WTC11 (cell line): ENCODE data around the gene DNM3. TPM values are rescaled to one million over a fixed set of nuclear protein-coding genes. Genes with fewer than 3 reads are reported as not detected.

Experiments
- ATAC-seq: fragments of 200-7000 bp; cut with Tn5 transposase; 2 replicates; pipeline ENCODE4 v1.10.0; 2021; ENCODE audit warnings: mild to moderate bottlenecking, moderate library complexity
- CTCF ChIA-PET: fragments of 300-600 bp; sonication (Branson Sonifier 250); formaldehyde crosslinking; loops from one replicate; lab custom pipeline; 2021; ENCODE audit warnings: antibody characterized with exemption; lab: Charles Lee
- POLR2A ChIA-PET: fragments of 350-600 bp; sonication (Branson Sonifier 250); formaldehyde crosslinking; loops from one replicate; lab custom pipeline; 2021; ENCODE audit warnings: antibody characterized with exemption; lab: Charles Lee
- DNase-seq: peaks from one replicate; pipeline ENCODE4 v3.0.0; 2021; ENCODE audit warnings: low spot score
- H3K27ac Mint-ChIP-seq: 2 replicates; pipeline ENCODE4 v1.8.0; 2021; ENCODE audit warnings: mixed read lengths
- H3K27me3 Mint-ChIP-seq: 2 replicates; pipeline ENCODE4 v1.8.0; 2021; ENCODE audit warnings: low read depth, mild to moderate bottlenecking, moderate library complexity, mixed read lengths
- H3K36me3 Mint-ChIP-seq: 2 replicates; pipeline ENCODE4 v1.8.0; 2021; ENCODE audit warnings: mixed read lengths
- H3K4me1 Mint-ChIP-seq: 2 replicates; pipeline ENCODE4 v1.8.0; 2022; ENCODE audit warnings: mixed read lengths
- H3K4me3 Mint-ChIP-seq: 2 replicates; pipeline ENCODE4 v1.8.0; 2021; ENCODE audit warnings: mild to moderate bottlenecking, moderate library complexity, mixed read lengths
- H3K9me3 Mint-ChIP-seq: 2 replicates; pipeline ENCODE4 v1.8.0; 2021; ENCODE audit warnings: mixed read lengths
- ATF1 ChIP-seq: sonication (generic); formaldehyde crosslinking; IDR thresholded peaks from 2 replicates; pipeline ENCODE4 v1.8.1; 2023; ENCODE audit warnings: mild to moderate bottlenecking, moderate library complexity, missing genetic modification reagents
- CBFB ChIP-seq: sonication (generic); formaldehyde crosslinking; IDR thresholded peaks from 2 replicates; pipeline ENCODE4 v1.8.1; 2022; ENCODE audit warnings: mild to moderate bottlenecking, low read depth, missing genetic modification reagents
- CREB1 ChIP-seq: sonication (generic); formaldehyde crosslinking; IDR thresholded peaks from 2 replicates; pipeline ENCODE4 v1.8.0; 2023; ENCODE audit warnings: mild to moderate bottlenecking, missing genetic modification reagents
- E2F5 ChIP-seq: sonication (generic); formaldehyde crosslinking; IDR thresholded peaks from 2 replicates; pipeline ENCODE4 v1.8.1; 2022; ENCODE audit warnings: mild to moderate bottlenecking, moderate library complexity, missing genetic modification reagents
- EMX1 ChIP-seq: fragments of 250-450 bp; sonication (Bioruptor Pico); IDR thresholded peaks from 2 replicates; pipeline ENCODE4 v1.8.0; 2021; ENCODE audit warnings: mild to moderate bottlenecking
- HMGA2 ChIP-seq: fragments of 250-450 bp; sonication (Bioruptor Pico); IDR thresholded peaks from 2 replicates; pipeline ENCODE4 v1.4.0; 2021; ENCODE audit warnings: mild to moderate bottlenecking, moderate library complexity
- HMGXB4 ChIP-seq: sonication (generic); formaldehyde crosslinking; IDR thresholded peaks from 2 replicates; pipeline ENCODE4 v1.8.1; 2023; ENCODE audit warnings: mild to moderate bottlenecking, moderate library complexity, missing genetic modification reagents
- JAZF1 ChIP-seq: fragments of 250-450 bp; sonication (Bioruptor Pico); IDR thresholded peaks from 2 replicates; pipeline ENCODE4 v1.9.0; 2021; ENCODE audit warnings: moderate library complexity, mild to moderate bottlenecking, inconsistent platforms
- KAT7 ChIP-seq: sonication (generic); formaldehyde crosslinking; IDR thresholded peaks from 2 replicates; pipeline ENCODE4 v1.8.1; 2023; ENCODE audit warnings: missing genetic modification reagents, mild to moderate bottlenecking, borderline replicate concordance
- MLX ChIP-seq: sonication (generic); formaldehyde crosslinking; IDR thresholded peaks from 2 replicates; pipeline ENCODE4 v1.8.1; 2023; ENCODE audit warnings: mild to moderate bottlenecking, missing genetic modification reagents, moderate library complexity
- MXD4 ChIP-seq: fragments of 250-450 bp; sonication (Bioruptor Pico); IDR thresholded peaks from 2 replicates; pipeline ENCODE4 v1.8.0; 2021; ENCODE audit warnings: mild to moderate bottlenecking, moderate library complexity, borderline replicate concordance
- MYBL2 ChIP-seq: sonication (generic); formaldehyde crosslinking; IDR thresholded peaks from 2 replicates; pipeline ENCODE4 v1.8.1; 2023; ENCODE audit warnings: mild to moderate bottlenecking, moderate library complexity, missing genetic modification reagents
- NR2C2 ChIP-seq: sonication (generic); formaldehyde crosslinking; IDR thresholded peaks from 2 replicates; pipeline ENCODE4 v1.8.0; 2022; ENCODE audit warnings: mild to moderate bottlenecking, missing genetic modification reagents
- NR3C1 ChIP-seq: sonication (generic); formaldehyde crosslinking; conservative IDR thresholded peaks from 2 replicates; pipeline ENCODE4 v1.8.1; 2023; ENCODE audit warnings: low read depth, mild to moderate bottlenecking, missing genetic modification reagents
- SMAD3 ChIP-seq: sonication (generic); formaldehyde crosslinking; IDR thresholded peaks from 2 replicates; pipeline ENCODE4 v1.8.0; 2022; ENCODE audit warnings: missing genetic modification reagents, mild to moderate bottlenecking, borderline replicate concordance
- SMAD4 ChIP-seq: sonication (generic); formaldehyde crosslinking; IDR thresholded peaks from 2 replicates; pipeline ENCODE4 v1.8.0; 2022; ENCODE audit warnings: mild to moderate bottlenecking, missing genetic modification reagents
- SOX15 ChIP-seq: fragments of 250-450 bp; sonication (Bioruptor Pico); IDR thresholded peaks from 2 replicates; pipeline ENCODE4 v1.9.0; 2021; ENCODE audit warnings: mild to moderate bottlenecking
- SP1 ChIP-seq: sonication (generic); formaldehyde crosslinking; conservative IDR thresholded peaks from 2 replicates; pipeline ENCODE4 v1.8.1; 2022; ENCODE audit warnings: missing genetic modification reagents
- TP53 ChIP-seq: sonication (generic); formaldehyde crosslinking; IDR thresholded peaks from 2 replicates; pipeline ENCODE4 v1.8.1; 2023; ENCODE audit warnings: mild to moderate bottlenecking, missing genetic modification reagents
- ZBTB43 ChIP-seq: sonication (generic); formaldehyde crosslinking; IDR thresholded peaks from 2 replicates; pipeline ENCODE4 v1.8.1; 2023; ENCODE audit warnings: mild to moderate bottlenecking, missing genetic modification reagents
- ZNF138 ChIP-seq: sonication (generic); formaldehyde crosslinking; conservative IDR thresholded peaks from 2 replicates; pipeline ENCODE4 v1.8.1; 2022; ENCODE audit warnings: mild to moderate bottlenecking, moderate library complexity, missing genetic modification reagents
- ZNF263 ChIP-seq: sonication (generic); formaldehyde crosslinking; IDR thresholded peaks from 2 replicates; pipeline ENCODE4 v1.8.1; 2022; ENCODE audit warnings: low read depth, mild to moderate bottlenecking, moderate library complexity, missing genetic modification reagents
- total RNA-seq: library from RNA; stranded (reverse); gene quantifications from 3 replicates; pipeline ENCODE4 v1.2.3, GENCODE V29; 2021
- TF ChIP-seq, protein P1 (sequence below): sonication (generic); formaldehyde crosslinking; conservative IDR thresholded peaks from 2 replicates; pipeline ENCODE4 v1.8.1; 2022; ENCODE audit warnings: mild to moderate bottlenecking, missing genetic modification reagents
- TF ChIP-seq, protein P2 (sequence below): sonication (generic); formaldehyde crosslinking; IDR thresholded peaks from 2 replicates; pipeline ENCODE4 v1.8.0; 2022; ENCODE audit warnings: mild to moderate bottlenecking, missing genetic modification reagents
- TF ChIP-seq, protein P3 (sequence below): sonication (generic); formaldehyde crosslinking; IDR thresholded peaks from 2 replicates; pipeline ENCODE4 v1.8.0; 2023; ENCODE audit warnings: missing genetic modification reagents, mild to moderate bottlenecking, borderline replicate concordance

The DNM3 gene
- total RNA-seq, 1 experiment from 2014 or later = 1.9 TPM

DNA sequence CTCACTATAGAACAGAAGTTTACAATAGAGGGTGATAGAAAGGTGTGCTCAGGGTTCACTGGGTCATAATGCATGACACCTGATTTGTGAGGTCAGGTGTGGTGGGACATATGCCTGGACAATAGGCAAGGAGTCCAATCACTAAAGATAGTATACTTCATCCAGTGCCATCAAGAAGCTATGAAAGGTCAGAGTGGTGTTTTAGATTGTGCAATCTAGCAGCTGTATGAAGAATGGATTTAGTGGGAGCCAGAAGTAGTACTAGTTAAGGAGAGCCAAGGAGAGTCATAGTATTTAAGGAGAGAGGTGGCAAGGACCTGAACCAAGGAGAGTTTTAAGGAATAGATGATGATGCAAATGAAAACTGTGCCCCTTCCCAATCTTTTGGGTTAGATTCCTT lies 498.5 kb downstream of the DNM3 start:
- Mint-ChIP-seq H3K9me3 (no peaks in the 10 kb centered on the region), H3K36me3 (no peaks in the 10 kb centered on the region), H3K4me1 (peaks cover 19% of the 10 kb centered on the region), H3K27ac (no peak overlapping the region), H3K4me3 (no peak overlapping the region), H3K27me3 (no peaks in the 10 kb centered on the region)
- TF ChIP-seq NR3C1 (CRISPR knock-in tag) (no peak), MXD4 (CRISPR knock-in tag) (no peak), MYBL2 (CRISPR knock-in tag) (no peak), ATF1 (no peak), MLX (CRISPR knock-in tag) (no peak), SP1 (CRISPR knock-in tag) (no peak), HMGXB4 (CRISPR knock-in tag) (no peak), JAZF1 (CRISPR knock-in tag) (no peak), SOX15 (no peak), ZBTB43 (no peak), E2F5 (no peak), KAT7 (CRISPR knock-in tag) (no peak), CREB1 (CRISPR knock-in tag) (no peak), CBFB (CRISPR knock-in tag) (no peak), EMX1 (CRISPR knock-in tag) (no peak)
- TF ChIP-seq, protein P1, sequence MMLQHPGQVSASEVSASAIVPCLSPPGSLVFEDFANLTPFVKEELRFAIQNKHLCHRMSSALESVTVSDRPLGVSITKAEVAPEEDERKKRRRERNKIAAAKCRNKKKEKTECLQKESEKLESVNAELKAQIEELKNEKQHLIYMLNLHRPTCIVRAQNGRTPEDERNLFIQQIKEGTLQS (CRISPR knock-in tag) = no peak
- ChIA-PET CTCF (no interaction called here), POLR2A (no interaction called here)
- ATAC-seq (no peak), DNase-seq (no peak)

- peaks cover 3% of the 10 kb centered on the region; the same call in 1 of the 2 replicates for H3K9me3 Mint-ChIP-seq
- no peak overlapping the region for H3K27ac Mint-ChIP-seq
- ATAC-seq (no peak), DNase-seq (no peak)
- ChIA-PET POLR2A (no interaction called here), CTCF (no interaction called here)
- H3K4me3 Mint-ChIP-seq = no peak overlapping the region
- no peaks in the 10 kb centered on the region; the same call in 1 of the 2 replicates for H3K36me3 Mint-ChIP-seq
- peaks cover 19% of the 10 kb centered on the region for H3K4me1 Mint-ChIP-seq
- no peaks in the 10 kb centered on the region for H3K27me3 Mint-ChIP-seq
- TF ChIP-seq SMAD4 (CRISPR knock-in tag) (no peak), SMAD3 (CRISPR knock-in tag) (no peak), SOX15 (no peak), TP53 (no peak), HMGA2 (no peak), HMGXB4 (CRISPR knock-in tag) (no peak), ZNF138 (no peak), ZNF263 (CRISPR knock-in tag) (no peak), NR2C2 (CRISPR knock-in tag) (no peak)
- TF ChIP-seq, protein P2, sequence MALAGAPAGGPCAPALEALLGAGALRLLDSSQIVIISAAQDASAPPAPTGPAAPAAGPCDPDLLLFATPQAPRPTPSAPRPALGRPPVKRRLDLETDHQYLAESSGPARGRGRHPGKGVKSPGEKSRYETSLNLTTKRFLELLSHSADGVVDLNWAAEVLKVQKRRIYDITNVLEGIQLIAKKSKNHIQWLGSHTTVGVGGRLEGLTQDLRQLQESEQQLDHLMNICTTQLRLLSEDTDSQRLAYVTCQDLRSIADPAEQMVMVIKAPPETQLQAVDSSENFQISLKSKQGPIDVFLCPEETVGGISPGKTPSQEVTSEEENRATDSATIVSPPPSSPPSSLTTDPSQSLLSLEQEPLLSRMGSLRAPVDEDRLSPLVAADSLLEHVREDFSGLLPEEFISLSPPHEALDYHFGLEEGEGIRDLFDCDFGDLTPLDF (CRISPR knock-in tag) = no peak
- TF ChIP-seq, protein P3, sequence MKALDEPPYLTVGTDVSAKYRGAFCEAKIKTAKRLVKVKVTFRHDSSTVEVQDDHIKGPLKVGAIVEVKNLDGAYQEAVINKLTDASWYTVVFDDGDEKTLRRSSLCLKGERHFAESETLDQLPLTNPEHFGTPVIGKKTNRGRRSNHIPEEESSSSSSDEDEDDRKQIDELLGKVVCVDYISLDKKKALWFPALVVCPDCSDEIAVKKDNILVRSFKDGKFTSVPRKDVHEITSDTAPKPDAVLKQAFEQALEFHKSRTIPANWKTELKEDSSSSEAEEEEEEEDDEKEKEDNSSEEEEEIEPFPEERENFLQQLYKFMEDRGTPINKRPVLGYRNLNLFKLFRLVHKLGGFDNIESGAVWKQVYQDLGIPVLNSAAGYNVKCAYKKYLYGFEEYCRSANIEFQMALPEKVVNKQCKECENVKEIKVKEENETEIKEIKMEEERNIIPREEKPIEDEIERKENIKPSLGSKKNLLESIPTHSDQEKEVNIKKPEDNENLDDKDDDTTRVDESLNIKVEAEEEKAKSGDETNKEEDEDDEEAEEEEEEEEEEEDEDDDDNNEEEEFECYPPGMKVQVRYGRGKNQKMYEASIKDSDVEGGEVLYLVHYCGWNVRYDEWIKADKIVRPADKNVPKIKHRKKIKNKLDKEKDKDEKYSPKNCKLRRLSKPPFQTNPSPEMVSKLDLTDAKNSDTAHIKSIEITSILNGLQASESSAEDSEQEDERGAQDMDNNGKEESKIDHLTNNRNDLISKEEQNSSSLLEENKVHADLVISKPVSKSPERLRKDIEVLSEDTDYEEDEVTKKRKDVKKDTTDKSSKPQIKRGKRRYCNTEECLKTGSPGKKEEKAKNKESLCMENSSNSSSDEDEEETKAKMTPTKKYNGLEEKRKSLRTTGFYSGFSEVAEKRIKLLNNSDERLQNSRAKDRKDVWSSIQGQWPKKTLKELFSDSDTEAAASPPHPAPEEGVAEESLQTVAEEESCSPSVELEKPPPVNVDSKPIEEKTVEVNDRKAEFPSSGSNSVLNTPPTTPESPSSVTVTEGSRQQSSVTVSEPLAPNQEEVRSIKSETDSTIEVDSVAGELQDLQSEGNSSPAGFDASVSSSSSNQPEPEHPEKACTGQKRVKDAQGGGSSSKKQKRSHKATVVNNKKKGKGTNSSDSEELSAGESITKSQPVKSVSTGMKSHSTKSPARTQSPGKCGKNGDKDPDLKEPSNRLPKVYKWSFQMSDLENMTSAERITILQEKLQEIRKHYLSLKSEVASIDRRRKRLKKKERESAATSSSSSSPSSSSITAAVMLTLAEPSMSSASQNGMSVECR (CRISPR knock-in tag) = no peak
These were observed 499.2 kb downstream of the DNM3 start for GRCh38 chr1:172340520-172340919.
